Chondrocyte (in vitro differentiated cells): ENCODE results near the gene CCL20. TPM values are rescaled to one million over a fixed set of nuclear protein-coding genes. Genes with fewer than 3 reads are reported as not detected.

Experiments used
- DNase-seq: peaks from one replicate; pipeline ENCODE4 v3.0.0; 2021; ENCODE audit warnings: mixed read lengths, low spot score
- H3K27ac Mint-ChIP-seq: one replicate; pipeline ENCODE4 v1.8.0; 2021; ENCODE audit warnings: mild to moderate bottlenecking, moderate library complexity, mixed read lengths; ENCODE audit not compliant: unreplicated experiment
- H3K27me3 Mint-ChIP-seq: 2 replicates; pipeline ENCODE4 v1.8.0; 2021; ENCODE audit warnings: low read depth, mixed read lengths
- H3K36me3 Mint-ChIP-seq: 2 replicates; pipeline ENCODE4 v1.8.0; 2021; ENCODE audit warnings: low read depth, mixed read lengths
- H3K4me1 Mint-ChIP-seq: 2 replicates; pipeline ENCODE4 v1.8.0; 2021; ENCODE audit warnings: low read depth, mild to moderate bottlenecking, mixed read lengths
- H3K4me3 Mint-ChIP-seq: one replicate; pipeline ENCODE4 v1.8.0; 2021; ENCODE audit warnings: mild to moderate bottlenecking, moderate library complexity, mixed read lengths; ENCODE audit not compliant: unreplicated experiment
- H3K9me3 Mint-ChIP-seq: 2 replicates; pipeline ENCODE4 v1.8.0; 2021; ENCODE audit warnings: low read depth, mixed read lengths
- total RNA-seq: library from RNA; stranded (reverse); gene quantifications from 3 replicates; pipeline ENCODE4 v1.2.1, GENCODE V29; 2021
- TF ChIP-seq, protein P1 (sequence below): fragments of 200-600 bp; sonication (generic); IDR thresholded peaks from 2 replicates; pipeline ENCODE4 v1.5.0; 2021; ENCODE audit warnings: antibody characterized with exemption, mild to moderate bottlenecking, moderate library complexity

CCL20 gene
- total RNA-seq, 1 donor from 2014 or later, result 0.45 TPM

- DNase-seq, result no peak
- no peaks in the 10 kb centered on the region for H3K27me3 Mint-ChIP-seq
- TF ChIP-seq, protein P1, sequence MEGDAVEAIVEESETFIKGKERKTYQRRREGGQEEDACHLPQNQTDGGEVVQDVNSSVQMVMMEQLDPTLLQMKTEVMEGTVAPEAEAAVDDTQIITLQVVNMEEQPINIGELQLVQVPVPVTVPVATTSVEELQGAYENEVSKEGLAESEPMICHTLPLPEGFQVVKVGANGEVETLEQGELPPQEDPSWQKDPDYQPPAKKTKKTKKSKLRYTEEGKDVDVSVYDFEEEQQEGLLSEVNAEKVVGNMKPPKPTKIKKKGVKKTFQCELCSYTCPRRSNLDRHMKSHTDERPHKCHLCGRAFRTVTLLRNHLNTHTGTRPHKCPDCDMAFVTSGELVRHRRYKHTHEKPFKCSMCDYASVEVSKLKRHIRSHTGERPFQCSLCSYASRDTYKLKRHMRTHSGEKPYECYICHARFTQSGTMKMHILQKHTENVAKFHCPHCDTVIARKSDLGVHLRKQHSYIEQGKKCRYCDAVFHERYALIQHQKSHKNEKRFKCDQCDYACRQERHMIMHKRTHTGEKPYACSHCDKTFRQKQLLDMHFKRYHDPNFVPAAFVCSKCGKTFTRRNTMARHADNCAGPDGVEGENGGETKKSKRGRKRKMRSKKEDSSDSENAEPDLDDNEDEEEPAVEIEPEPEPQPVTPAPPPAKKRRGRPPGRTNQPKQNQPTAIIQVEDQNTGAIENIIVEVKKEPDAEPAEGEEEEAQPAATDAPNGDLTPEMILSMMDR, result no peak
- no peaks in the 10 kb centered on the region for H3K36me3 Mint-ChIP-seq
- no peaks in the 10 kb centered on the region for H3K9me3 Mint-ChIP-seq
- H3K4me3 Mint-ChIP-seq, result no peak overlapping the region
- peaks cover 9% of the 10 kb centered on the region for H3K4me1 Mint-ChIP-seq
- H3K27ac Mint-ChIP-seq, result no peak overlapping the region
Measured at GRCh38 chr2:227826019-227826521, 12.4 kb downstream of the CCL20 start.

GRCh38 chr2:227826563-227826962 lies 12.9 kb downstream of the CCL20 start:
- Mint-ChIP-seq H3K36me3 (no peaks in the 10 kb centered on the region), H3K27ac (no peak overlapping the region), H3K9me3 (no peaks in the 10 kb centered on the region), H3K27me3 (no peaks in the 10 kb centered on the region), H3K4me1 (peaks cover 7% of the 10 kb centered on the region), H3K4me3 (no peak overlapping the region)
- no peak for DNase-seq
- TF ChIP-seq, protein P1, result no peak

- Mint-ChIP-seq H3K27me3 (no peaks in the 10 kb centered on the region), H3K36me3 (no peaks in the 10 kb centered on the region), H3K4me1 (peaks cover 6% of the 10 kb centered on the region), H3K9me3 (no peaks in the 10 kb centered on the region), H3K4me3 (no peak overlapping the region), H3K27ac (no peak overlapping the region)
- TF ChIP-seq, protein P1, result no peak
- DNase-seq, result no peak
Measured at GRCh38 chr2:227827143-227827542, 13.5 kb downstream of the CCL20 start.

- H3K4me1 Mint-ChIP-seq, result no peaks in the 10 kb centered on the region
- H3K36me3 Mint-ChIP-seq, result no peaks in the 10 kb centered on the region
- no peak overlapping the region for H3K4me3 Mint-ChIP-seq
- TF ChIP-seq, protein P1, result no peak
- H3K27ac Mint-ChIP-seq, result no peak overlapping the region
- no peak for DNase-seq
- H3K9me3 Mint-ChIP-seq, result no peaks in the 10 kb centered on the region
- no peaks in the 10 kb centered on the region for H3K27me3 Mint-ChIP-seq
Measured at GRCh38 chr2:227828477-227828912, 14.9 kb downstream of the CCL20 start.

DNA sequence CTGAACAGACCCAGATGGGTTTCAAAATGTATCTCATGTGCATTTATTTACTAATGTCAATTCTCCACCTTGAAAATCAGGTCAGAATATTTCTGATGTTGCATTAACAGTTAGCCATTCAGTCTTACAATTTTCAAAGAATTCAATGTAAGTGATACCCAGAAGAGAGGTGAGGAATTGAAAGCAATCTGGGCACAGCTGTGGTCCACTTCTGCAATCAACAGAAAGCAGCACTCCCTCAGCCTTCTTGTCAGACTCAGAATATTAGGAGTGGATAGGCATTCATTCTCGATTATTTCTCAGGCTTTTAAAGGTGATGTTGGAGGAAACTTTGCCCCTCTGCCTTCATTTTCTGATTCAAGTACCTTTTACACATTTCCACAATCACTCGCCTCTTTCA lies 15.7 kb downstream of the CCL20 start:
- Mint-ChIP-seq H3K9me3 (no peaks in the 10 kb centered on the region), H3K4me1 (no peaks in the 10 kb centered on the region), H3K36me3 (no peaks in the 10 kb centered on the region), H3K27me3 (no peaks in the 10 kb centered on the region), H3K27ac (no peak overlapping the region), H3K4me3 (no peak overlapping the region)
- no peak for DNase-seq
- TF ChIP-seq, protein P1, result no peak
